GM21619 (cell line): ENCODE results near the gene SCFD2.
A peak's percentile ranks its signal among the peaks of the same experiment; 100 is the strongest.
"Not testable (repeated sequence)": the region's sequence is repeated elsewhere in the genome, so short reads cannot be mapped to it uniquely, and the experiment has no call there.

ENCODE experiments used
- ATAC-seq: cut with Tn5 transposase; IDR thresholded peaks from one replicate; pipeline ENCODE4 v1.9.1; 2021; ENCODE audit not compliant: unreplicated experiment

Gene SCFD2

DNA sequence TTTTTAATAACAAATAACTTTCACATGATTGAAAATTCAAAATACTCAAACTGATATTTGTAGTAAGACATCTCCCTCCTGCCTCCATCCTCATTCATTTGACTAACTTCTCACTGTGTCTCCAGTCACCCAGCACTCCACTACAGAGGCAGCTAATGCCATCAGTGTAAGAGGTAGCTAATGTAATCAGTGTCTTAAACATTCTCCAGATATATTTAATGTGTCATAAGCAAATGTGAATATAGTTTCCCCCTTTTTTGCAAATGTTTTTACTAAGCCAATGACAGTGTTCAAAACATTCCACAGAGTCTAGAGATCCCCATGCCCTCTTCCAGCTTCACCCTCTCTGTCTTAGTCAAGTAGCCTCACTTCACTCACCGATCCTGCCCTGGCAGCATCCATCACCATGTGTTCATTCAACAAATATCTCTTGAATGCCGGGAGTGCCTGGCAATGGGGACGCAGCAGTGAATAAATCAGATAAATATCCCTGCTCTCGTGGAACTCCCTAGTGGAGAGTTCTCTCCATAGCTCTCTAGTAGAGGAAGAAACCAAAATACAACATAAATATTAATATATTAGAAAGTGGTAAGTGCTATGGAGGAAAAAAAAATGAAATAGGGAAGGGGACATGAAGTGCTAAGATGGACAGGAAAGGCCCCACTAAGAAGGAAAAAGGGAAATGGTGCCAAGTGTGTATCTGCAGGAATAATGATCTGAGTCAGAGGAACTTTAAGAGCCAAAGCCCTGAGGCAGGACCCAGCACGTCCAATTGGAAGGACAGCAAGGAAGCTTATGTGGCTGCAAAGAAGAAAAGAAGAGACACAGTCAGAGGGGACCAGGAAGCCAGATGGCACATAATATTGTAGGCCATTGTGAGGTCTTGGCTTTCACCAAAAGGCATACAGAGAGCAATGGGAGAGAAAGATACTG, 18.7 kb downstream of the SCFD2 start:
- ATAC-seq: no peak

DNA sequence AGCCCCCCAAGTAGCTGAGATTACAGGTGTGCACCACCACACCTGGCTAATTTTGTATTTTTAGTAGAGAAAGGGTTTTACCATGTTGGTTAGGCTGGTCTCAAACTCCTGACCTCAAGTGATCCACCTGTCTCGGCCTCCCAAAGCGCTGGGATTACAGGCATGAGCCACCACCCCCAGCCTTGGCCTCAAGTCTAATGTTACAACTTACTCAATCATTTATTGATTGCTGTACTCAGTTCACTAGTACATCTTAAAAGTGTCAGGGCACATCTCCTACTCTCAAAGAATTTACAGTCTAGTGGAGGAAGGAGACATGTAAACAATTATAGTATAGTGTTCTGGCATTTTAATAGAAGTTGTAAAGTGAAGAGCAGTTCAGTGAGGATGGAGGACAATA, 19.5 kb downstream of the SCFD2 start:
- not testable (repeated sequence) for ATAC-seq

DNA sequence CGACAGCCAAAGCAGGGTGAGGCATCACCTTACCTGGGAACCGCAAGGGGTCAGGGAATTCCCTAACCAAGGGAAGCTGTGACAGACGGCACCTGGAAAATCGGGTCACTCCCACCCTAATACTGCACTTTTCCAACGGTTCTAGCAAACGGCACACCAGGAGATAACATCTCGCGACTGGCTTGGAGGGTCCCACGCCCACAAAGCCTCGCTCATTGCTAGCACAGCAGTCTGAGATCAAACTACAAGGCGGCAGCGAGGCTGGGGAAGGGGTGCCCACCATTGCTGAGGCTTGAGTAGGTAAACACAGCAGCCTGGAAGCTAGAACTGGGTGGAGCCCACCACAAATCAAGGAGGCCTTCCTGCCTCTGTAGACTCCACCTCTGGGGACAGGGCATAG, 25.7 kb downstream of the SCFD2 start:
- ATAC-seq: not testable (repeated sequence)

DNA sequence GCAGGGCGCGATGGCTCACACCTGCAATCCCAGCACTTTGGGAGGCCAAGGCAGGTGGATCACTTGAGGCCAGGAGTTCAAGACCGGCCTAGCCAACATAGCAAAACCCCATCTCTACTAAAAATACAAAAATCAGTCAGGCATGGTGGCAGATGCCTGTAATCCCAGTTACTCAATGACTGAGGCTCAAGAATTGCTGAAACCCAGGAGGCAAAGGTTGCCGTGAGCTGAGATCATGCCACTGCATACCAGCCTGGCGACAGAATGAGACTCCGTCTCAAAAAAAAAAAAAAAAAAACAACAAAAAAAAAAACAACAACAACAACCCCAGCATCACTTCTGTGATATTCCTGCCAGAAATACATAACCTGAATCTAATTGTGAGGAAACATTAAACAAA, 30.9 kb downstream of the SCFD2 start:
- ATAC-seq: not testable (repeated sequence)

DNA sequence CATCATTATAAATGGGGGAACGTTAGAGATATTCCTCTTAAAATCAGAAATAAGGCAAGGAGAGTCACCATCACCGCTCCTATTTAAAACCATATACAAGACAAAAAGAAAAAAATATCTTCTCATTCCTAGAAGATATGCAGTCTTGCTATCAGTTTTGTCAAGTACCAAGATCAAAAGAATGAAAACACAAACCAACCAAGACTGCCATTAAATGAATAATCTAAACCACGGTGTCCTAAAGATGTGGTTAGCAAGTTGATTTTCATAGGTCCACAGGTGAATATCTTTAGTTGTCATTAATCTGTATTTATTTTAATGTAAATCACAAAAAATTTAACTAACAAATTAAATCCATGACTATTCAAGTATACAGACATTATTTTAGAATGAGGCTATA, 39.3 kb downstream of the SCFD2 start:
- ATAC-seq: no peak

DNA sequence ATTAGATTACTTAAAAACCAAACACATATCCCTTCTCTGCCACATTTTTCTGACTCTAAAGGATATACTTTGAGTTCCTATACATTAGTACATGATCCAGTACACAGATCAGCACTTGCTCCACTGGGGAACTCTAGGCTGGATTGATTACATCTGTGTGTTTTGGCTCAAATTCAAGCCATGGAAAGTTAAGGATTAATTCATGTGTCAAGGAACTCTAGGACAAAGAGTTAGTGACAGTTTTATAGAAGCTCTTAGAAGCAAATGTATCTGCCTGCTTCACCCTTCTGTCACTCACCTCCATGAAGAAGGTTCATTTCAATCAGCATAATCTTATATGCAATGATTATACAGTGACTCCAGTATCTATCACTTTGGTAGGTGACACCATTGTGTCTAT, 43.2 kb downstream of the SCFD2 start:
- ATAC-seq: no peak

DNA sequence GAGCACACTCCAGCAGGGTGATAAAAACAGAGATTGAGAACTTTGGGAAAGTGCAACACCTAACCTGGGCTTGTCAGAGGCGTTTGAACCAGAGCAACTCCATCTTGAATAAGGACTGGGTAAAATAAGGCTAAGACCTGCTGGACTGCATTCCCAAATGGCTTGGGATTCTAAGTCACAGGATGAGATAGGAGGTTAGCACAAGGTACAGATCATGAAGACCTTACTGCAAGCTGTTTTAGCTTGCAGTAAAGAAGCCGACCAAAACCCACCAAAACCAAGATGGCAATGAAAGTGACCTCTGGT, 43.9 kb downstream of the SCFD2 start:
- no peak for ATAC-seq

DNA sequence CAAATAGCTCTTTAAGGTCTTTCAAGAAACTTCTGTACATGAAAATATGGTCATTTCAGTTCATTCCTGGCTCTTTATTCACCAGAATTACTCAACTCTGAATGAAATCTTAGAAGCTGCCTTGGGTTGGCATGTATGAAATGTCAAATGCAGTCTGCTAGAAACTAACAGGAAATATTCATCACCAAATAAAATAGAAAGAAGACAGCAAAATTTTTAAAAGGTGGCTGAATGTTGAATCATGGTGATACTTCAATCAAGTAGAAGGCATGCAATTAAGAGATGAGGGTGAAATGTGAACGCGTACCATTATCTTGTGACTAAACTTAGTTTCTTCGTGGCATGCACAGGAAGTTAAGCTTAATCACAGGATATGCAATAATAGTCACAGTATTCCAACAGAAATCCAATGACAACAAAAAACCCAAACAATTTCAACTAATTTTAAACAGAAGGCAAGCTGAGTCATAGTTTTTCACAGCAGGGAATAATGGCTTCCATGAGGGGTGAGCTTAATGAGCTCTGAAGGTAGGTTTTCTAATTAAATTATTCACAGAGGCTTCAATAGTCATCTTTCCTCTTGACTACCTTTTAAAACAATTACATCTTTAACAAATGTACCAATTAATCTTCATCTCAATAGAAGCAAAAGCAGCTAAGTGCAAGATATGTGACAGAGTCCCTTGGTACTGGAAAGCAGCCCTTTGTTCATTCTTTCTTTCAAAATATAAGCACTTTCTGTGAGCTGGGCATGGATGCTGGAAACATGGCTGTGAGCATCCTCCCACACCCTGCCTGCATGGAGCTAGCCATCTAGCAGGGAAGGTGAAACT, 44.5 kb downstream of the SCFD2 start:
- ATAC-seq: no peak

DNA sequence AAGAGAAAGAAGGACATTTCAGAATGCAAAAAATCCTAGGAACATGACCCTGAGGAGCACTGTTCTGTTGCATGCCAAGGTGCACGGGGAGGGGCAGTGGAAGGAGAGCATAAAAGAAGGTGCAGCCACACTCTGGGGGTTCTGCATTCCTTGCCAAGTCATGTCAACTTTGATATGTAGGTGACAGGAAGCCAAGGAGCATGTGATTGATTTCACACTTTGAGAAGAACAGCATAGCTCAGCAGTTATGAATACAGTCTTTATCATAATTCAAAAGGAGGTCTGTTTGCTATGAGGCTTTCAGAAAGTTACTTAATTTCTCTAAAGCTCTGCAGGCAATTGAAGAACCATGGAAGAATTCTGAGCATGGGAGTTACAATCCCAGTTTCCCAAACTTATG, 50.6 kb downstream of the SCFD2 start:
- no peak for ATAC-seq

DNA sequence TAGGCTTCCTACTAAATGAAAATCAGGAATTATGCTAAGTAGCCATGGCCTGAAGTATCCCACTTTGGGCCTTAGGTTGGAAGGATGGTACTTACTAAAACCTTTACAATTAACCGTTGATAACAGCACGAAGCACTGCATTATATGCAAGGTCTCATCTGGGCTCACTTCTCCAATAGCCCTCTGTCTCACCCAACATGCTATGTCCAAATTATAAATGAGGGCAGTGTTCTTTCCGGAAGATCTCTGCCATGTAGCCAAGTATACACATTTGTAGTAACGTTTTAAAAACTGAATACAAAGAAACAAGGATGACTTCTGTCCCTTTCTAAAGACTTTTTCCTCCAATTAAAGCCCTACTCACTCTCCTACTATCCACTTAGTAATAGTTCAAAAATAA, 51.6 kb downstream of the SCFD2 start:
- no peak for ATAC-seq

DNA sequence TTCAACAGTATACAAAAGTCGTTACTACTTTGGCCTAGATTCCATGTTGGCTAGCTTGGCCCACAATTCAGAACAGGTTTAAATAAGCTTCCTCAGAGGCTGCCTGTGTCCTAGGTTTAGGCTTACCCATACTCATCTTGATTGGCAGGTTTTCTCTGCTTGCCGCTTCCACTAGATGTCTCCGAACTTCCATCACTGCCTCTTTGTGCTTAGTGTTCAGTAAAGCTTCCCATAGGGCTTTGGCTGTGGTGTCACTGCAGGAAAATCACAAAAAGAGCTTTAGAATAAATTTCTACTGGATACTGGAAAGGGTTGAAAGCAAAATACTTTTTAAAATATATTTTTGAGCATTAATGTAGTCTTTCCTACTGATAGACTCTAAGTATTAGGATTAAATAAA, 52.4 kb downstream of the SCFD2 start:
- ATAC-seq: no peak

DNA sequence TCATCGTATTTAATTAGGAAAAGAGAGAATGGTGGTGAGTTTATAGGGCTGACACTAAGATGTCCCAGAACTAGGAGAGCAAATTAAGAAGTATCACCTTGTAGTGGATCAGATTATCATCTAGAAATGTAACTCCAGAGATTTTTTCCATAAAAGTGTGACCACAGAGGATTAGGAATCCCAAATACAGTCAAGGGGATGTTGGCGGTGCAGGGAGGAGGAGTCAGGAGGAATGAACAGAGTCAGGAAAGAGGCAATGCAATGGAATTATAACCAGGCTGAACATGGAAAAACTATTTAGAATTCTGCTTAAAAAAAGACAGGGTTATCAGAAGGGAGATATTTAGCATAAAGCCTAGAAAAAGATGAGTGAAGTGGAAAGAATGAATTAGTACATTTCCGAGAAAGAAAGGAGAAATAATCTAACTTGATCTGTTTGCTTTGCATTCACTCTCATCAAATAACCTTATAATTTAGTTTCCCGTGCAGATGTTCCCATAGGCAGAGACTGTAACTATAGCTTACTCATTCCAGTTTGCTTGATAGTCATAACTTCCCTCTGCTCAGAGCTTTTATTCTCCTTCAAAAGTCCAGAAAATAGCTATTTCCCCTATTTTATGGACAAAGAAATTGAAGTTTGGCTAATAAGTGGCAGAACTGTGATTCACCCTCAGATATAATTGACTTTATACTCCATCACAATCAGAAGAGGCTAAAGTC, 56.4 kb downstream of the SCFD2 start:
- ATAC-seq: no peak

DNA sequence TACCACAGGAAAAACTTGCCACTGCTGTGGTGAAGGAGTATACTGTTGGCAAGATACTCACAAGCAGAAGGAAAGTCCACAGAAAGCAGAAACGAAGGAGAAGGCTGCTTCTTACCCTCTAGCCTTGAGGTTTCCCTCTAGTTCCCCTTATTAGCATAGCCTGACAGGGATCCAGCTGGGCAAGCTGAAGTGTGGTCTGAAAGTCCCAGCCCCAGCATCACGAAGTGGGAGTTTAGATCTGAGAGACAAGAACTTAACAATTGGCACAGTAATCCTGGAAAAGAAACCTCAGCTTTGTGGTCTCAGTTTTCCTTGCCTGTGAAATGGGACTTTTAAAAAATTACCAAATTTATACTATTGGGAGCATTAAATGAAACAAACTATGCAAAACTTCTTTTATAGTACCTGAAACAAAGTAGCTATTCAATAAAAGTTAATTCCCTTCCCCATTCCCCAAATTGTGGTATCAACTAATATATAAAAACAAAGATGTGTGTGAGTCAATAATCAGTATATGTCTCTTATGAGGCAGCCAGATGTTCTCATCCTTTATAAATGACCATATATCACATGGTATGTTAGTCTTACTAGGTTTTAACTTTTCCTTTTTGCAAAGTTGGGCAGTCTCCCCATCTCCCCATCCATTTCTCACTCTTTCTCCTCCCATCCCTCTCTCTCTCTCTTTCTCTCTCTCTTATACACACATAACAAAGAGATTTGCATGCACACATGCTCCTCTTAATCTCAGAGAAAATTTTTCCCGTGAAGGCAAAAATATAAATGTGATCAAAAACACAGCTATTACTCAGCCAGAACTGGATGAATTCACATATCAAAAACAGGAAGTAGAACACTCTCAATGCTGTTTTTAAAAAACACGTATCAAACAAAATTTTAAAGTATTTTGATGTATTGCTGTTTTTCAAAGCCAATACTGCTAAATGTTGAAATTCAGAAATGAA, 57.8 kb downstream of the SCFD2 start:
- ATAC-seq: peak; percentile 65

DNA sequence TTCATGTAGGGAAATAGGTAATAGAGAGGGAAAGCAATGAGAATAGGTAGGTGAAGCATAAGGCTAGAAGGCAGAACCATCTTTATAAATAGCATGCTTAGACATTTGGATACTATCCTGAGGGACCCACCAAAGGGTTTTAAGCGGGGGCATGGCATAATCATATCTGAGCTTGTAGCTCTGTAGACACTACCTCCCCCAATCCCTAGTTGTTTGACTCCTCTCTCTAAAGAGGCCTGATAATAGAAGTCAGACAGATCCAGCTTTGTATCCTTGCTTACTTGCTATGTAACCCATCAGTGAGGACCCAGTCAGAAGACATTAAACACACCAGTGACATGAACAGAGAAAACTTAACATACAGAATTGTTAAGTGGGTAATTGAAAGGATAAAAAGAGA, 58.7 kb downstream of the SCFD2 start:
- peak; percentile 14 for ATAC-seq

DNA sequence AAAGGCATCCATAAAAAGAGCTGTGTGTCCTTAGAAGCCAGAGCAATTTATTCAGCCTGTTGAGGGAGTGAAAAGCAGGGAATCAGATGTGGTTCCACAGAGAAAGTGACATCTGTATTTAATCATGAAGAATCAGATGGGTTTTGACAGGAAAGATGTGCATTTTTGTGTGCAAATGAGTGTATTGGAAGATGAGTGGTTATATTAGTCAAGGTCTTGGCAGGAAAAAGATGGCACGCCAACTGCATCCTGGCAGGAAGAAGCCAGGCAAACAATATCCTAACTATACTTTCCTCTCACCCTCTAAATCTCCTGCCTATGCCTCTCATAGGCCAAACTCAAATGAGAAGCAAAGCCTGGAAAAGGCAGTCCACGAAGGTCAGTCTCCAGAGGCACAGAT, 59.1 kb downstream of the SCFD2 start:
- no peak for ATAC-seq

DNA sequence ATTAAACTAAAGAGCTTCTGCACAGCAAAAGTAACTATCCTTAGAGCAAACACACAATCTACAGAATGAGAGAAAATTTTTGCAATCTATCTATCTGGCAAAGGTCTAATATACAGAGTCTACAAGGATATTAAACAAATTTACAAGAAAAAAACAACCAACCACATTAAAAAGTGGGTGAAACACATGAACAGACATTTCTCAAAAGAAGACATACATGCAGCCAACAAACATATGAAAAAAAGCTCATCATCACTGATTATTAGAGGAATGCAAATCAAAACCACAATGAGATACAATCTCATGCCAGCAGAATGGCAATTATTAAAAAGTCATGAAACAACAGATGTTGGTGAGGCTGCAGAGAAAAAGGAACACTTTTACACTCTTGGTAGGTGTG, 73.7 kb downstream of the SCFD2 start:
- ATAC-seq: not testable (repeated sequence)

DNA sequence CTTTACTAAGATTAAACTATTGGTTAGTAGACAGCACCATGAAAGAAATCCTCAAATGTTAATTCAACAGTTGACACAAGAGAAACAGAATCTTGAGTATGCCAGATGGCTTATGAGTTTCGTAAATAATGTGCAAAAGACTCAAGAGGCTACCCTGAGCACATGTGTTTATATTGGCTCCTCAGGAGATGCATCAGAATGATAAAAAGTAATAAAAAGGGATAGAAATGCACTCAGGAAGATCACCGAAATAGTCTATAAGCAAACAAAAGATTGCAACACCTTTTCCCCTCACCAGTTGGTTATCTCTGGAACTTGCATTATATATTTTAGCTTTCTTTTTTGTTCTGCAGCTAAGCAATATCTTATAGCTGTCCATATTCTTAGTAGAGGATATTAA, 84.4 kb downstream of the SCFD2 start:
- ATAC-seq: no peak

DNA sequence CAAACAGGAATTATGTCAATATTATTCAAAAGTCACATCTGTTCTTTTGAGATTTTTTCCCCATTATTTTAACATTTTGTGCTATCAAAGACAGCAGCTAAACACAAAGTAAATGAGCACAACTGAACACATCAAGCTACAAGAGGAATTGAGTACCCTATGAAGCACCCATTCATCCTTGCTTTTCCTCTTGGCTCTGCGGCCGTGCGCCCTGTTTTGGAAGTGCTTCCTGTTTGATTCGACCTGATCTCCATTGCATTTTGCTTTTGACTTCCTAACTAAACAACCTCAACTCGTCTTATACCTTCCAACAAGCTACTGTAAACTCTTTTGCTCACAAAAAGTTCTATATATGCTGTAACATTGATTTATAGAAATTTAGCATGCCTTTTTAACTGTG, 85.0 kb downstream of the SCFD2 start:
- no peak for ATAC-seq

DNA sequence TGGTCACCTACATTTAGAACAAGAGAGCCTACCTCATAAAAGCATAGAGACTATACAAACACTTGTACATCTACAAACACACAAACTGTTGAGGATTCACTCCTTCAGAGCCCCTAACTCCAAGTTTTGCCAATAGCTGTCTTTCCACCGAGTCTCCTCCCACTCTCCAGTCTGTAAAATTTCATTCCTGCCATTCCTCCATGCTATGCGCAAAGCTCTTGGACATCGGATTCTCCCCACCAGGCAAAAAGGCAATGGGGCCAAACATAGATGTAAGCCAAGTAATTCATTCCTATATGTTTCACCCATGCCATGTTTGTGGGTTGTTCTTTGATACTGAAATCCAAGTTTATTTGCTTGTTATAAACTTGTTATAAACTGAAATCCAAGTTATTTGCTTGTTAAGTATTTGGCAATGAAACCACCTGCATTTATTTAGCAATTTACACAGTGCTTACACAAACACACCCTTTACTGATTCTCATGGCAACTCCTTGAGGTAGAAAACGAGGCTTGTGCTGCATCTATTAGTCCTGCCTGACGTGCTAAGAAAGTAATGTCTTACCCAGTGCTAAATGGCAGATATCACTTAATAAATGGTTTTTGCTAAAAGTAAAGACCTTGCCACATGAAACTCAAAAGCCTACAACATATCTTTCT, 91.1 kb downstream of the SCFD2 start:
- ATAC-seq: no peak

DNA sequence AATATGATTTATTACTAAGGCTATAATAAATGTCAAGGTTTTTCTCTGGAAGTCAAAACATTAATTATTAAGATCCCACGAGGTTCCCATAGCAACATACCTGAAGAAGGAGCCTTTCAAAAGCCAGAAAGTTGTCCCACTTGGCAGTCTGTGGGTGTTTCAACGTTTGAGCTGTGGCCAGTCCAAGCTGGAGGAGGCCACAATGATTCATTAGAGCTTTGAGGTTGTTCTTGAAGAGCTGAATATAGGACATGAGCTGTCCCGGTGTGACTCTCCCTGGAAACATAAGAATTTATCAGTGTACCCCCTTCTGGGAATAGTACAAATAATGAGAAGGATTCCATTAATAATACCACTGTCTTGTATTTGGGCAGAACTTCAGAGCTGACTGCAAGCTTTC, 92.1 kb downstream of the SCFD2 start:
- no peak for ATAC-seq
